WTC11 (cell line): ENCODE results near the gene KAT6B.

Experiments used
- NR1H2 ChIP-seq: sonication (generic); formaldehyde crosslinking; IDR thresholded peaks from 2 replicates; pipeline ENCODE4 v1.9.0; 2021; ENCODE audit warnings: mild to moderate bottlenecking, moderate library complexity, missing genetic modification reagents
- SMAD4 ChIP-seq: sonication (generic); formaldehyde crosslinking; IDR thresholded peaks from 2 replicates; pipeline ENCODE4 v1.8.0; 2022; ENCODE audit warnings: mild to moderate bottlenecking, missing genetic modification reagents

DNA sequence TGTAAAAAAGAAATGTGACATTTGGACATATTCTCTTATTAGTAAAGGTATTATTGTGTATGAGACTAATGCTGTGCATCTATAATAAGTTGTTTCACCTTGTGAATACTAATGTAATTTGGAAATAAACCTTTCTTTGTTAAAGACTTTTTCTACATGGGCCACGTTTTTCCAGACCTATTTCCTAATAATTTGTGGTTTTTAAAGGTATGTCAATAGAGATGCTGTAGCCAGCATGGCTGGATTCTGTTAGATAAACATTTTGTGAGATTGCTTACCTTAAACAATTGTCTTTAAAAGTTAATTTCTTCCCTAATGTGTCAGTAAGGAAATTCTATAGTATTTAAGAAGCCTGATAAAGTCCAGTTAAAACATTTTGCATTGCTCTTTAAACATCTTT is 56.0 kb downstream of the KAT6B start:
- no peak for TF ChIP-seq SMAD4 (CRISPR knock-in tag)
- TF ChIP-seq NR1H2 (CRISPR knock-in tag), result no peak
